K562 (cell line): ENCODE results near the gene ZNF385C. TPM values are rescaled to one million over a fixed set of nuclear protein-coding genes. Genes with fewer than 3 reads are reported as not detected.

Source experiments
- ATAC-seq: fragments of 200-7000 bp; cut with Tn5 transposase; 3 replicates; pipeline ENCODE4 v1.9.1; 2020; ENCODE audit warnings: moderate library complexity
- BruUV-seq: library from RNA; stranded (reverse); fragments of 400-500 nt; replicated peaks from 2 replicates; lab custom pipeline; 2021; lab: Mats Ljungman, UMichigan
- CTCF ChIA-PET: fragments of 300-600 bp; formaldehyde crosslinking; extraction: SDS; loops from one replicate; lab custom pipeline; 2021; ENCODE audit warnings: low intra/inter-chr PET ratio; lab: Yijun Ruan, JAX
- POLR2A ChIA-PET: fragments of 300-600, 350-650 bp; sonication (Branson Sonifier 250); formaldehyde crosslinking; extraction: SDS; loops from one replicate; lab custom pipeline; 2021; ENCODE audit warnings: antibody characterized with exemption, inconsistent platforms; lab: Yijun Ruan, JAX
- DNase-seq, 4 experiments: peaks; one replicate each; pipeline versions ENCODE4 v3.0.0 to v3.0.0-alpha.2; 2011 to 2018; ENCODE audit warnings: low spot score in 3 of 4, mixed read lengths in 3 of 4; ENCODE audit errors: extremely low read depth in 1 of 4
- FAIRE-seq: peaks from 2 replicates; lab custom pipeline; 2011; peaks lifted over from hg19 to GRCh38; lab: Jason Lieb, UNC
- H2AFZ ChIP-seq: 2 replicates; pipeline ENCODE4 v1.6.0; 2011; ENCODE audit warnings: low read depth, low read length, control low read depth, inconsistent platforms
- H3K27ac ChIP-seq: fragments of 200-600 bp; 3 replicates; pipeline ENCODE4 v1.8.0; 2011; ENCODE audit warnings: low read depth, mild to moderate bottlenecking, control low read depth, inconsistent platforms, low read length, moderate library complexity, mixed read lengths; ENCODE audit errors: extremely low read depth
- H3K27me3 ChIP-seq, 2 experiments: fragments of 300-600 bp in 1 of 2; 2 replicates in 1 of 2; 3 replicates in 1 of 2; pipeline versions ENCODE4 v1.6.0 to v1.8.0; 2011; ENCODE audit warnings: inconsistent platforms in 2 of 2, low read length in 2 of 2, mild to moderate bottlenecking in 1 of 2, mixed read lengths in 1 of 2, moderate library complexity in 1 of 2; ENCODE audit not compliant: control insufficient read depth in 2 of 2, insufficient read depth in 2 of 2
- H3K36me3 ChIP-seq: fragments of 300-600 bp; 3 replicates; pipeline ENCODE4 v1.8.0; 2011; ENCODE audit warnings: mild to moderate bottlenecking, low read length, inconsistent platforms; ENCODE audit not compliant: control insufficient read depth, insufficient read depth
- H3K4me1 ChIP-seq, 2 experiments: fragments of 200-600 bp in 1 of 2; replicated peaks in 1 of 2; 2 replicates in 1 of 2; 3 replicates in 1 of 2; pipeline versions ENCODE4 v1.5.1 to v1.8.0; 2011; ENCODE audit warnings: inconsistent platforms in 2 of 2, low read length in 2 of 2, mild to moderate bottlenecking in 1 of 2, mixed read lengths in 1 of 2, moderate library complexity in 1 of 2; ENCODE audit not compliant: control insufficient read depth in 2 of 2, insufficient read depth in 2 of 2
- H3K4me2 ChIP-seq: 2 replicates; pipeline ENCODE4 v1.6.1; 2011; ENCODE audit warnings: low read length, control low read depth, inconsistent platforms, mixed read lengths; ENCODE audit not compliant: insufficient read depth
- H3K4me3 ChIP-seq: fragments of 200-600 bp; sonication (generic), shearing (Covaris generic); 2 replicates; pipeline ENCODE4 v1.5.1; 2016; ENCODE audit warnings: control low read depth, inconsistent platforms
- H3K79me2 ChIP-seq: fragments of 200-600 bp; 3 replicates; pipeline ENCODE4 v1.8.0; 2011; ENCODE audit warnings: low read length, inconsistent platforms; ENCODE audit not compliant: control insufficient read depth, insufficient read depth
- H3K9ac ChIP-seq, 2 experiments: 2 replicates each; pipeline versions ENCODE4 v1.6.0 to v1.6.1; 2011; ENCODE audit warnings: low read depth in 2 of 2, low read length in 2 of 2, control low read depth in 1 of 2, inconsistent platforms in 1 of 2, mild to moderate bottlenecking in 1 of 2, mixed read lengths in 1 of 2; ENCODE audit not compliant: insufficient read depth in 1 of 2
- H3K9me1 ChIP-seq: one replicate; pipeline ENCODE4 v1.6.0; 2011; ENCODE audit warnings: inconsistent platforms, mild to moderate bottlenecking, low read length, moderate library complexity; ENCODE audit not compliant: control insufficient read depth, insufficient read depth
- H3K9me3 ChIP-seq: replicated peaks from 2 replicates; pipeline ENCODE4 v1.5.1; 2011; ENCODE audit warnings: low read depth, low read length, inconsistent platforms; ENCODE audit not compliant: control insufficient read depth, insufficient read depth
- H4K20me1 ChIP-seq: replicated peaks from 2 replicates; pipeline ENCODE4 v1.6.1; 2011; ENCODE audit warnings: low read length, inconsistent platforms, mixed read lengths; ENCODE audit not compliant: control insufficient read depth, insufficient read depth
- FOXJ3 ChIP-seq: sonication (generic); formaldehyde crosslinking; IDR thresholded peaks from 2 replicates; pipeline ENCODE4 v1.4.0; 2020; ENCODE audit warnings: mild to moderate bottlenecking, missing genetic modification reagents
- PHF20 ChIP-seq: fragments of 450-650 bp; IDR thresholded peaks from 2 replicates; pipeline ENCODE4 v1.6.1; 2018; ENCODE audit not compliant: partially characterized antibody
- RBM15 ChIP-seq: fragments of 200-400 bp; formaldehyde crosslinking; IDR thresholded peaks from 2 replicates; pipeline ENCODE4 v1.6.1; 2018; ENCODE audit warnings: mild to moderate bottlenecking, low read length, moderate library complexity; ENCODE audit not compliant: insufficient read depth
- TCF3 ChIP-seq: sonication (generic); formaldehyde crosslinking; IDR thresholded peaks from 2 replicates; pipeline ENCODE4 v1.4.0; 2020; ENCODE audit warnings: mild to moderate bottlenecking, missing genetic modification reagents
- ZNF184 ChIP-seq: sonication (generic); formaldehyde crosslinking; IDR thresholded peaks from 2 replicates; pipeline ENCODE4 v1.5.0; 2020; ENCODE audit warnings: missing genetic modification reagents
- ZNF347 ChIP-seq: fragments of 450-650 bp; formaldehyde crosslinking; IDR thresholded peaks from 2 replicates; pipeline ENCODE4 v1.4.0; 2020; ENCODE audit warnings: low read depth, mild to moderate bottlenecking, moderate library complexity
- WGBS: fragments of 100-300 bp; shearing (Covaris generic); methylation state at CpG from one replicate; pipeline ENCODE4 v1.1.6; 2016; ENCODE audit warnings: low coverage, mixed read lengths; ENCODE audit not compliant: insufficient coverage; ENCODE audit errors: missing lambda C conversion rate; 5-methylcytosine and 5-hydroxymethylcytosine counted together
- in situ Hi-C: fragments of 300-500 bp; cut with MboI; formaldehyde crosslinking; loops from 4 replicates; pipeline ENCODE4 v1.15.0; 2018; ENCODE audit warnings: inconsistent platforms, mixed read lengths
- intact Hi-C: fragments of 100-400 bp; cut with micrococcal nuclease; formaldehyde crosslinking; loops from 2 replicates; pipeline ENCODE4 v1.14.2; 2022
- polyA plus RNA-seq, 8 experiments: library from polyadenylated mRNA; depleted of rRNA in 4 of 8; stranded (reverse) in 5 of 8; unstranded in 3 of 8; fragments of >200 nt; fragmentation: Nextera tagmentation in 2 of 8; fragmentation: Illumina TruSeq in 1 of 8; extraction: Ambion mirVana in 2 of 8; extraction: Trizol in 1 of 8; gene quantifications; 2 replicates each; pipeline versions ENCODE4 v1.2.1 to v1.2.3, GENCODE V29; 2011 to 2014; ENCODE audit warnings: inconsistent platforms in 1 of 8, missing spikeins in 1 of 8
- total RNA-seq, 7 experiments: library from RNA; depleted of rRNA in 6 of 7; stranded (reverse); fragments of >200 nt in 6 of 7; fragmentation: Illumina TruSeq in 2 of 7; extraction: Trizol in 2 of 7; gene quantifications; 2 replicates each; pipeline versions ENCODE4 v1.2.1 to v1.2.3, GENCODE V29; 2011 to 2021; ENCODE audit warnings: low replicate concordance in 1 of 7
- TF ChIP-seq, protein P1 (sequence below): fragments of 450-650 bp; IDR thresholded peaks from 2 replicates; pipeline ENCODE4 v1.6.1; 2016; ENCODE audit warnings: low read depth

Gene ZNF385C
- total and polyA plus RNA-seq, 9 of the 15 experiments (the other 6 are each of a cell fraction or from before 2014, with no cell fraction given): 0.03 to 0.35 (median 0.18) TPM; not detected in 1

DNA sequence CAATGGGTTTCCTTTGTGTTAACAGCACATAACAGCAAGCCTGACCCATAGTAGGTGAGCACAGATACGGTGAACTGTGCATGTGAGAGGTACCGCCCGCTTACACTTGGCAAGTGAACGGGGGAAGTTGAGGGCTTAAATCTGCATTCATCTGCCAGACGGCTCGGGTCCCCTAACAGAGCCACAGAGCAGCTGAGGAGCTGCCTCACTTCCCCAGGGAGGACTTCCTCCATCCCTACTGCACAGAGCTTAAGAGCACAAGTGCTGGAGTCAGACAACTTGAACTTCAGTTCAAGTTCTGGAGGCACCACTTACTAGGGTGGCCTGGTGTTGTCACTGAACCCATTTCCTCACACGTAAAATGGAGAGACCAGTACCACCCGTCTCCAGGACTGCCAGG lies 43.1 kb upstream of the ZNF385C start:
- Histone ChIP-seq H3K79me2 (peaks cover 71% of the 10 kb centered on the region), H3K27me3 (no peaks in the 10 kb centered on the region), H3K36me3 (peaks cover 71% of the 10 kb centered on the region; the same call in 2 of the 3 replicates), H3K9me3 (no peaks in the 10 kb centered on the region), H3K4me2 (no peak overlapping the region), H3K4me3 (no peak overlapping the region), H3K9me1 (no peaks in the 10 kb centered on the region), H4K20me1 (peaks cover 14% of the 10 kb centered on the region; the same call in 1 of the 2 replicates), H3K9ac (no peak overlapping the region), H3K27ac (no peak overlapping the region), H3K4me1 (0 out of 5 replicates have a peak, but pooled peaks cover 0 to 4% of the 10 kb centered on the region in 2 experiments), H2AFZ (no peak overlapping the region)
- intact Hi-C loops: no loop called here
- FAIRE-seq (no peak), DNase-seq (no peak), ATAC-seq (no peak)
- BruUV-seq: no TSS peak
- CTCF ChIA-PET: no interaction called here
- no peak for TF ChIP-seq RBM15
- TF ChIP-seq, protein P1, sequence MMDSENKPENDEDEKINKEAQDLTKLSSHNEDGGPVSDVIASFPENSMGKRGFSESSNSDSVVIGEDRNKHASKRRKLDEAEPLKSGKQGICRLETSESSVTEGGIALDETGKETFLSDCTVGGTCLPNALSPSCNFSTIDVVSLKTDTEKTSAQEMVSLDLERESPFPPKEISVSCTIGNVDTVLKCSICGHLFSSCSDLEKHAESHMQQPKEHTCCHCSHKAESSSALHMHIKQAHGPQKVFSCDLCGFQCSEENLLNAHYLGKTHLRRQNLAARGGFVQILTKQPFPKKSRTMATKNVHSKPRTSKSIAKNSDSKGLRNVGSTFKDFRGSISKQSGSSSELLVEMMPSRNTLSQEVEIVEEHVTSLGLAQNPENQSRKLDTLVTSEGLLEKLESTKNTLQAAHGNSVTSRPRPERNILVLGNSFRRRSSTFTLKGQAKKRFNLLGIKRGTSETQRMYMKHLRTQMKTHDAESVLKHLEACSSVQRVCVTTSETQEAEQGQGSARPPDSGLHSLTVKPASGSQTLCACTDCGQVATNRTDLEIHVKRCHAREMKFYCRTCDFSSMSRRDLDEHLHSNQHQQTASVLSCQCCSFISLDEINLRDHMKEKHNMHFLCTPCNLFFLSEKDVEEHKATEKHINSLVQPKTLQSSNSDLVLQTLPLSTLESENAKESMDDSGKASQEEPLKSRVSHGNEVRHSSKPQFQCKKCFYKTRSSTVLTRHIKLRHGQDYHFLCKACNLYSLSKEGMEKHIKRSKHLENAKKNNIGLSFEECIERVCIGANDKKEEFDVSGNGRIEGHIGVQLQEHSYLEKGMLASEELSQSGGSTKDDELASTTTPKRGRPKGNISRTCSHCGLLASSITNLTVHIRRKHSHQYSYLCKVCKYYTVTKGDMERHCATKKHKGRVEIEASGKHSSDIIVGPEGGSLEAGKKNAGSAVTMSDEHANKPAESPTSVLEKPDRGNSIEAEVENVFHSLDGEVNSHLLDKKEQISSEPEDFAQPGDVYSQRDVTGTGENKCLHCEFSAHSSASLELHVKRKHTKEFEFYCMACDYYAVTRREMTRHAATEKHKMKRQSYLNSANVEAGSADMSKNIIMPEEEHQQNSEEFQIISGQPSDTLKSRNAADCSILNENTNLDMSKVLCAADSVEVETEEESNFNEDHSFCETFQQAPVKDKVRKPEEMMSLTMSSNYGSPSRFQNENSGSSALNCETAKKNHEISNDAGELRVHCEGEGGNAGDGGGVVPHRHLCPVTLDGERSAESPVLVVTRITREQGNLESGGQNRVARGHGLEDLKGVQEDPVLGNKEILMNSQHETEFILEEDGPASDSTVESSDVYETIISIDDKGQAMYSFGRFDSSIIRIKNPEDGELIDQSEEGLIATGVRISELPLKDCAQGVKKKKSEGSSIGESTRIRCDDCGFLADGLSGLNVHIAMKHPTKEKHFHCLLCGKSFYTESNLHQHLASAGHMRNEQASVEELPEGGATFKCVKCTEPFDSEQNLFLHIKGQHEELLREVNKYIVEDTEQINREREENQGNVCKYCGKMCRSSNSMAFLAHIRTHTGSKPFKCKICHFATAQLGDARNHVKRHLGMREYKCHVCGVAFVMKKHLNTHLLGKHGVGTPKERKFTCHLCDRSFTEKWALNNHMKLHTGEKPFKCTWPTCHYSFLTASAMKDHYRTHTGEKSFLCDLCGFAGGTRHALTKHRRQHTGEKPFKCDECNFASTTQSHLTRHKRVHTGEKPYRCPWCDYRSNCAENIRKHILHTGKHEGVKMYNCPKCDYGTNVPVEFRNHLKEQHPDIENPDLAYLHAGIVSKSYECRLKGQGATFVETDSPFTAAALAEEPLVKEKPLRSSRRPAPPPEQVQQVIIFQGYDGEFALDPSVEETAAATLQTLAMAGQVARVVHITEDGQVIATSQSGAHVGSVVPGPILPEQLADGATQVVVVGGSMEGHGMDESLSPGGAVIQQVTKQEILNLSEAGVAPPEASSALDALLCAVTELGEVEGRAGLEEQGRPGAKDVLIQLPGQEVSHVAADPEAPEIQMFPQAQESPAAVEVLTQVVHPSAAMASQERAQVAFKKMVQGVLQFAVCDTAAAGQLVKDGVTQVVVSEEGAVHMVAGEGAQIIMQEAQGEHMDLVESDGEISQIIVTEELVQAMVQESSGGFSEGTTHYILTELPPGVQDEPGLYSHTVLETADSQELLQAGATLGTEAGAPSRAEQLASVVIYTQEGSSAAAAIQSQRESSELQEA: no peak
- no peak for TF ChIP-seq ZNF184
- no peak for TF ChIP-seq TCF3 (CRISPR knock-in tag)
- TF ChIP-seq FOXJ3 (CRISPR knock-in tag): no peak
- TF ChIP-seq PHF20: no peak
- no peak for TF ChIP-seq ZNF347 (CRISPR knock-in tag)
- in situ Hi-C loops: no loop called here
- POLR2A ChIA-PET: no interaction called here
- 88% methylated on average over 8 of the region's 8 CpGs for WGBS
